Gastrocnemius medialis (tissue), 4 donors: ENCODE data around the gene MYO16.

Source experiments
- CTCF ChIP-seq, 5 experiments: fragments of 450-650 bp in 3 of 5; fragments of 200-600 bp in 2 of 5; sonication (generic) in 2 of 5; IDR thresholded peaks in 4 of 5; conservative IDR thresholded peaks in 1 of 5; 1 replicate in 4 of 5; 2 replicates in 1 of 5; pipeline ENCODE4 v1.5.1; 2016 to 2019; ENCODE audit warnings: antibody characterized with exemption in 5 of 5, mild to moderate bottlenecking in 3 of 5, moderate library complexity in 3 of 5
- POLR2A ChIP-seq, 2 donors: fragments of 450-650 bp; IDR thresholded peaks; one replicate each; pipeline ENCODE4 v1.6.1; 2017; ENCODE audit warnings: antibody characterized with exemption in 2 of 2, mild to moderate bottlenecking in 2 of 2, moderate library complexity in 2 of 2

- no peak for TF ChIP-seq POLR2A (IDR thresholded peaks at IDR 0.05)
- TF ChIP-seq CTCF (IDR thresholded peaks at IDR 0.05 in 4 of 5, conservative IDR thresholded peaks at IDR 0.05 in 1 of 5), result peak; percentile 47 to 65 (median 61)
Observed at GRCh38 chr13:109145631-109146030, 516.2 kb downstream of the MYO16 start.
